HL-60/S4 treated with retinoic acid at 250 ng/mL for 4 days and 3 days (cell line): ENCODE data around the gene UACA.
"Not testable (repeated sequence)": the region's sequence is repeated elsewhere in the genome, so short reads cannot be mapped to it uniquely, and the experiment has no call there.

ENCODE experiments used
- in situ Hi-C: fragments of 300-500 bp; cut with MboI; formaldehyde crosslinking; loops from 2 replicates; pipeline ENCODE4 v1.7.0; 2022; ENCODE audit warnings: low sequenced_read_pairs

The UACA gene

GRCh38 chr15:70632079-70632478 is 131.3 kb downstream of the UACA start:
- in situ Hi-C loops, result no loop called here

DNA sequence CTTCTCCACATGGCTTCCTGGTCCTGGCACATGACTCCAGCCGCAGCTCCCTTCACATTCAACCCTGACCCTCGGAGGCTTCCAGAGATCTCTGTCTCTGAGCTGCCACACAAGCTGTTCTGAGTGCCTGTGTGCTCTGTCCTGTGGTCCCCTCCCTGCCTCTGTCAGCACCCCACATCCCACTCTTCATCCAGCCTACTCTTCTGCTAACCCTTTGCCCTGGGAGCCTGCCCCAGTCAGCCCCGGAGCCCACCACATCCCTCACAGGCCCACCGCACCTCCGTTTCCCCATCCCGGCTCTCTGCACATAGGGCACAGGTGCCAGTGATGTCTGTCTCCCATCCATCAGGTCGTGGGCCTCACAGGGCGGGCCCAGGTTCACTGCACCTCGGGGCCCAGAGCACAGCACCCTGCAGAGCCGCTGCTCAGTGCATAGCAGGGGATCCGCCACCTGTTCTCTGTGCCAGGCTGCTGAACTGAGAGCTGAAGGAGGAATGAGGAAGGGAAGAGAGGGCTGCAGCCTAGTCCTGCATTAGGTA is 133.6 kb downstream of the UACA start:
- in situ Hi-C loops, result no loop called here

DNA sequence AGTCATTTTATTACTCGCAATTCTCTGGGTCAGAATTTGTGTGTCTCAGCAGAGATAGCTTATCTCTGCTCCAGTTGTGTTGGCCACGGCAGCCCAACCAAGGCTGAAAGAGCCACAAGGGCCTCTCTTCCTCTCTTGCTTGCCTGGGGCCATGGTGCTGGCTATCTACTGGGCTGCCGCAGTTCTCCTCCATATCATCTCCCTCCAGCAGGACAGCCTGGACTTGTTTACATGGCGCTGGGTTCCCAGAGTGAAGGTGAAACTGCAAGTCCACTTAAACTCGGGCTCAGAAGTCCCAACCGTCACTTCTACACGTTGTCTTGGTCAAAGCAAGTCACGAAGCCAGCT is 134.8 kb downstream of the UACA start:
- in situ Hi-C loops, result no loop called here

- in situ Hi-C loops, result no loop called here
Measured at GRCh38 chr15:70627734-70628548, 135.4 kb downstream of the UACA start.

DNA sequence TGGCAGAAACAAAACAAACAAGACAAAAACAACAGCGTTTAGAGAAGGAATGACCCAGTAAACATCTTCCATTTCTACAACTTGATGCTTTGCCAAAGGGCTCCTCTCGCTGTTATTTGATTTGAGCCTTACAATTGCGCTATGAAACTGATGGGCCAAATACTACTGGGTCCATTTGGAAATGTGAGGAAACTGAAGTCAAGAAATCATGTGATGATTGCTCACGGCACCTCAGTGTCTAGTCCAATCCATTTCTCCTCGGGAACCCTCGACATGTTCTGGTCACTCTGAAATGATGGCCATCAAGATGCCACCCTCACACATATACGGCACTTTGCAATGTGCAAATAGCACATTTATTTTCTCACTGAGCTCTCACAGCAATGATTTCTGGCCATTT is 136.0 kb downstream of the UACA start:
- in situ Hi-C loops, result no loop called here

DNA sequence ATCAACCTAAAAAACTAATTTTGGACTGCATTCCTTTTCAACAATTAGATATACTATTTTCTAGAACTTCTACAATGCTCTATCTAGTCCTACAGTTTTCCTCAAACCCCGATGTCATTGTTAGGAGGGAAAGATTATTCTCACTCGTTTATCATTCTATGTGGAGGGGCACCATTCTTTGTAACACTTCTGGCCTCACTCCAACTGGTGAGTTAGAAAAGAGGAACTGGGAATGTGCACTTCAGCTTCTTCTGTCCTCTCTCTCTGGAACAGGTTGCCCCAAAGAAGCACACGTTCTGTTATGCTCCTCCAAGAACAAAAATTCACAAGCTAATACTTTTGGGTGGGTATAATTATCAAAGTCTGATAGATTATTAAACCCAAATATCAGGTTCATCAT is 137.9 kb downstream of the UACA start:
- in situ Hi-C loops, result no loop called here

GRCh38 chr15:70625011-70625410 is 138.3 kb downstream of the UACA start:
- in situ Hi-C loops, result no loop called here

DNA sequence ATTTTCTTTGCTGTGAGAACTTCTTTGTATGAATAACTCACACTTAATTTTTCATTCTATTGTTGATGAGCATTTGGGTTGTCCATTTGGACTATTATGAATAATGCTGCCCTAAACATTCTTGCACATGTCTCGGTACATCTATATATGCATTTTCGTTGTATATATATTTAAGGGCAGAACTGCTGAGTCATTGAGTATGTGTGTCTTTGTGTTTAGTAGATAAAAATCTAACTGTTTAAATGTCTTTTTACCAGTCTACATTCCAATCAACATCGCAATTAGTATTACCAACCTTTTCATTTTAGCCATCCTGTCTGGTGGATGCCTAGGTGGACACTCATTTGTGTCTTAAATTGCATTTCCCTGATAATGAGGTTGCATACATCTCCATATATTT is 144.4 kb downstream of the UACA start:
- in situ Hi-C loops, result no loop called here

DNA sequence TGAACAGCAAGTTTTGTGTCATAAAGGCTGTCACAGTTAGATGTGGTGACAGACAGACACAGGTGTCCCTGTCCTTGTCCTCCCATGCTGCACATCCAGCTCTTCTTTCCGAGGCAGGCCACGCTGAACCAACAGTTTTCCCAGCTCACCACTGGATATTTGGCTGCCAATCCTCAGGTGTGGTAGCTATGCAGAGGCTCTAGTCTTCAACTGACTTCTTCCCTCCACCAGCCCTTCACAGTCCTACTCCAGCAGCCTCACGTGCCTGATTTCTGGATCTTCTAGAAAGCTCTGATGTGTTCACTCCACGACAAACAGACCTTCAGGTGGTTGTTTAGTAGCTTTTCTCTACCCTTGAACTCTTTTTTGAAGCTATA is 145.5 kb downstream of the UACA start:
- in situ Hi-C loops, result no loop called here

GRCh38 chr15:70617076-70617910 is 146.1 kb downstream of the UACA start:
- in situ Hi-C loops, result no loop called here

DNA sequence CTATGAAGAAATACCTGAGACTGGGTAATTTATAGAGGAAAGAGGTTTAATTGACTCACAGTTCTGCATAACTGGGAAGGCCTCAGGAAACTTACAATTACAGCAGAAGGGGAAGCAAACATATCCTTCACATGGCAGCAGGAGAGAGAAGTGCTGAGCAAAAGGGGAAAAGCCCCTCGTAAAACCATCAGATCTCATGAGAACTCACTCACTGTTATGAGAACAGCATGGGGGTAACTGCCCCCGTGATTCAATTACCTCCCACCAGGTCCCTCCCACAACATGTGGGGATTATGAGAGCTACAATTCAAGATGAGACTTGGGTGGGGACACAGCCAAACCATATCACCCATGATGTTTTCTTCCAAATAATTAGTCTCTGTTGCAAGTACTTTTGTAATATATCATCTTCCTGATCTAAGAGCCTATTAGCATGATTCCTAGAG is 147.0 kb downstream of the UACA start:
- in situ Hi-C loops, result not testable (repeated sequence)

DNA sequence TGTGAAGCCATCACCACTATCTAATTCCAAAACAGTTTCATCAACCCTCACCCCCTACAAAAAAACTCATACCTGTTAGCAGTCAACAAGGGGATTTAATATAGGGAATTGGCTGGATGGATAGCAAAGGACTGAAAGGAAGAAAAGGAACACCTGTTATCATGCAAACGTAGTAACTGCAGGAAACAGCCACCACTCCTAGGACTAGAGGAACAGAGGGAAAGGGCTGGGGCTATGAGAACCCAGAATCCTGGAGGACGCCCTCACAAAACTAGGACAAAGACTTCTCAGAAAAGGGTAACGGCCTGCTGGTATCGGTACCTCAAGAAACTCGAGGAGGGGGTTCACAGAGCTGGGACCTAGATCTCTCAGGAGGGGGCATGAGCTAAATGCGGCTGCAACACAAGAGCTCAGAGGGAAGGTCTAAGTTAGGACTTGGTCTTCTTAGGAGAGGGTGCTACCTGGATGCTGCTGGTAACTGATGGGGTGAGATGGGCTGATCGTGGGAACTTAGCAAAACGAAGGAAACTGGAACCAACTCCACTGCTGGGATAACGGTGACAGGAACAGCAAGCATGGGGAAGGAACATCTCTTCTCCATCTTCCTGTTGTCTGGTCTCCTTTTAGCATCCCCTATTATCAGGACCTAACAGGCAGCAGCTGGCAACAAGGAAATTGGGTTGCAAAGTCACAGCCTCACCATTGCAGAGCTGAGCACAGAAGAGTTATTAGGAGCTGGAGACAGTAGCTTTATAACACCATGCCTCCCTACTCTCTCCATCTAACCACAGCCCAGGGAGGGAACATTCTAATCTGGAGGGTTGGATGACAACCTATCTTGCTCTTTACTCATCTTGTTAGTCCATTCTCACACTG is 147.7 kb downstream of the UACA start:
- in situ Hi-C loops, result no loop called here

- in situ Hi-C loops, result no loop called here
Measured at GRCh38 chr15:70614221-70614620, 149.1 kb downstream of the UACA start.

GRCh38 chr15:70613271-70613670 is 150.1 kb downstream of the UACA start:
- in situ Hi-C loops, result no loop called here

GRCh38 chr15:70611286-70611685 is 152.1 kb downstream of the UACA start:
- in situ Hi-C loops, result no loop called here

- in situ Hi-C loops, result no loop called here
Measured at GRCh38 chr15:70610541-70610940, 152.8 kb downstream of the UACA start.

DNA sequence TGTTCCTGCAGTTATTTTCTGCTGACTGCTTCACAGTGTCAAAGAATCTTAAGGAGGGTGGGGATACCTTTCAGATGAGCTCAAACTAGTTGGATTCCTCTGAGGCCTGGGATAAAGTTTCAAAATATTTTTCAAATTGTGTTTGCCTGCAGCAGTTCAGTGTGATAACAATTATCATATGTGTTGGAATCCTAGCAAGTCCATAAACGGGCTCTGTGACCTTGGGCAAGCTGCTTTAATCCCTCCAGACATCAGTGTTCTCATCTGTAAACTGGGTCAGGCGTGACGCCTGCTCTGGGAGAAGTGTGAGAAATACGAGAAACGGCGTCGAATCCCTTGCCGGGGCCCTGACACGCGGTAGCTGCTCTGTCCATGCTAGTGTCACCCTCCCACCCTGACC is 153.5 kb downstream of the UACA start:
- in situ Hi-C loops, result no loop called here

- in situ Hi-C loops, result no loop called here
Measured at GRCh38 chr15:70608144-70608543, 155.2 kb downstream of the UACA start.

GRCh38 chr15:70605606-70606410 is 157.6 kb downstream of the UACA start:
- in situ Hi-C loops, result no loop called here

DNA sequence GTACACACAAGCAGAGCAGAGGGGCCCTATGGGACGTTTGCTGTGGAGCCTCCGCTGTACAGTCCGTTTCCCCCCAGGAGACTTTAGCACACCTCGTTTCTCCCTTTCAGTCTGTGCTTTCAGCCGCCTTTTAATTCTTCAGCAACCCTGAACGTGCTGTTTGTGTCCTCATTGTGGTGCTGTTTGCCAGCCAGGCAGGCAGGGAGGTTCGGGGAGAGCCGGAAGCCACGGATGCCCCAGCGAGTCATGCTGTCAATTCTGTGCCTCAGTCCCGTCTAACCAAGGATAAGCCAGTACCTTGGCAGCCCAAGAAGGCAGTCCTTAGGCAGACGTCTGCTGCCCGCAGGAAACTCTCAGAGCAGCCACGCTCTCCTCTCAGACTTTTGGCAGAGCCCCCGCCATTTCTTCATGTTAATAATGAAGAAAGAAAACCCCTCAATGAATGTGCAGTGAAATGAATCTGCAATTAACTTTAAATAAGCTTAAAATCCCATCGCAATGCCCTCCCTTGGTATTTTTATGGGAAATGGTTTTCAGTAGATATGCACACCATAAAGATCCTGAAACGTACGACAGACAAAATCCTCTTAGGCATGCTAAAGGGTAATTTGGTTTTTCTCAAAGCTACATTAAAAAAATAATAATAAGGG is 158.6 kb downstream of the UACA start:
- in situ Hi-C loops, result no loop called here
